Measurements from ENCODE around the gene TOM1. TPM values are rescaled to one million over a fixed set of nuclear protein-coding genes. Genes with fewer than 3 reads are reported as not detected.

Gene TOM1
- total RNA-seq, 1 donor from 2014 or later = 47.9 TPM

- Mint-ChIP-seq H3K9me3 (ENCODE audit: low read depth) (no peaks in the 10 kb centered on the region), H3K36me3 (ENCODE audit: low read depth) (peaks cover 2% of the 10 kb centered on the region), H3K4me1 (ENCODE audit: low read depth) (peaks cover 39% of the 10 kb centered on the region), H3K4me3 (ENCODE audit: unreplicated experiment) (no peak overlapping the region), H3K27me3 (ENCODE audit: low read depth) (no peaks in the 10 kb centered on the region), H3K27ac (ENCODE audit: unreplicated experiment) (no peak overlapping the region)
- TF ChIP-seq, protein P1, sequence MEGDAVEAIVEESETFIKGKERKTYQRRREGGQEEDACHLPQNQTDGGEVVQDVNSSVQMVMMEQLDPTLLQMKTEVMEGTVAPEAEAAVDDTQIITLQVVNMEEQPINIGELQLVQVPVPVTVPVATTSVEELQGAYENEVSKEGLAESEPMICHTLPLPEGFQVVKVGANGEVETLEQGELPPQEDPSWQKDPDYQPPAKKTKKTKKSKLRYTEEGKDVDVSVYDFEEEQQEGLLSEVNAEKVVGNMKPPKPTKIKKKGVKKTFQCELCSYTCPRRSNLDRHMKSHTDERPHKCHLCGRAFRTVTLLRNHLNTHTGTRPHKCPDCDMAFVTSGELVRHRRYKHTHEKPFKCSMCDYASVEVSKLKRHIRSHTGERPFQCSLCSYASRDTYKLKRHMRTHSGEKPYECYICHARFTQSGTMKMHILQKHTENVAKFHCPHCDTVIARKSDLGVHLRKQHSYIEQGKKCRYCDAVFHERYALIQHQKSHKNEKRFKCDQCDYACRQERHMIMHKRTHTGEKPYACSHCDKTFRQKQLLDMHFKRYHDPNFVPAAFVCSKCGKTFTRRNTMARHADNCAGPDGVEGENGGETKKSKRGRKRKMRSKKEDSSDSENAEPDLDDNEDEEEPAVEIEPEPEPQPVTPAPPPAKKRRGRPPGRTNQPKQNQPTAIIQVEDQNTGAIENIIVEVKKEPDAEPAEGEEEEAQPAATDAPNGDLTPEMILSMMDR (IDR thresholded peaks at IDR 0.05) = no peak
- no peak for DNase-seq (ENCODE audit: low spot score)
Observed at GRCh38 chr22:35315855-35316745, 16.4 kb downstream of the TOM1 start.

DNA sequence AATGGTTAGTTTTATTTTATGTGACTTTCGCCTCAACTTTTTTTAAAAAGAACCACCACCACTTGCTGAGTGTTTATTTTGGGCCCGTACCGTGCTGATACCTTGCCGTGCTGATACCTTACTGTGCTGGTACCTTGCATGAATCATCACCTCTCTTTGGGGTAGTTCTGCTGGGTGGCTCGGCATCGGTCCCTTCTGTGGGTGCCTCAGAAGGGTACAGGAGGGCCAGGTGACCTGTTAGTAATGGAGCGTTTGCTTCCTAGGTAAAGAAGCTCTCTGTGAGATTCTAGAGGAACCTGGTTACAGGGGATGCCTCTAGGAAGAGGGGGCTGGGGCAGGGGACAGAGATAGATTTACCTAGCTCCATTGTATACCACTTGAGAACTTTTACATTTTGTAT, 17.1 kb downstream of the TOM1 start:
- Mint-ChIP-seq H3K4me3 (ENCODE audit: unreplicated experiment) (no peak overlapping the region), H3K27ac (ENCODE audit: unreplicated experiment) (no peak overlapping the region), H3K4me1 (ENCODE audit: low read depth) (peaks cover 33% of the 10 kb centered on the region), H3K9me3 (ENCODE audit: low read depth) (no peaks in the 10 kb centered on the region), H3K27me3 (ENCODE audit: low read depth) (no peaks in the 10 kb centered on the region), H3K36me3 (ENCODE audit: low read depth) (peaks cover 4% of the 10 kb centered on the region)
- DNase-seq (ENCODE audit: low spot score) = no peak
- TF ChIP-seq, protein P1 (IDR thresholded peaks at IDR 0.05) = no peak

- TF ChIP-seq, protein P1 (IDR thresholded peaks at IDR 0.05) = no peak
- H3K27ac Mint-ChIP-seq (ENCODE audit: unreplicated experiment) = no peak overlapping the region
- H3K36me3 Mint-ChIP-seq (ENCODE audit: low read depth) = peaks cover 7% of the 10 kb centered on the region
- H3K9me3 Mint-ChIP-seq (ENCODE audit: low read depth) = no peaks in the 10 kb centered on the region
- no peak for DNase-seq (ENCODE audit: low spot score)
- peaks cover 25% of the 10 kb centered on the region for H3K4me1 Mint-ChIP-seq (ENCODE audit: low read depth)
- no peaks in the 10 kb centered on the region for H3K27me3 Mint-ChIP-seq (ENCODE audit: low read depth)
- H3K4me3 Mint-ChIP-seq (ENCODE audit: unreplicated experiment) = no peak overlapping the region
Observed at GRCh38 chr22:35317680-35318290, 18.1 kb downstream of the TOM1 start.

GRCh38 chr22:35318346-35319215, 18.9 kb downstream of the TOM1 start:
- peaks cover 14% of the 10 kb centered on the region for H3K36me3 Mint-ChIP-seq (ENCODE audit: low read depth)
- H3K27ac Mint-ChIP-seq (ENCODE audit: unreplicated experiment) = no peak overlapping the region
- DNase-seq (ENCODE audit: low spot score) = no peak
- TF ChIP-seq, protein P1 (IDR thresholded peaks at IDR 0.05) = no peak
- H3K9me3 Mint-ChIP-seq (ENCODE audit: low read depth) = no peaks in the 10 kb centered on the region
- no peak overlapping the region for H3K4me3 Mint-ChIP-seq (ENCODE audit: unreplicated experiment)
- no peaks in the 10 kb centered on the region for H3K27me3 Mint-ChIP-seq (ENCODE audit: low read depth)
- H3K4me1 Mint-ChIP-seq (ENCODE audit: low read depth) = peaks cover 17% of the 10 kb centered on the region

Data from chondrocyte (in vitro differentiated cells).